ENCODE measurements around the gene NOTO.

- TF ChIP-seq CTCF (IDR thresholded peaks at IDR 0.05; ENCODE audit: poor library complexity) (no peak), EZH2 (IDR thresholded peaks at IDR 0.05; ENCODE audit: borderline replicate concordance) (no peak), EZH2phosphoT487 (IDR thresholded peaks at IDR 0.05; ENCODE audit: low read depth, severe bottlenecking, unreplicated experiment) (no peak)
These were observed 3.2 kb downstream of the NOTO start for GRCh38 chr2:73205611-73206010.

All from hepatocyte (in vitro differentiated cells).